HG03039 (cell line): ENCODE data around the gene PDSS1.
"Not testable (repeated sequence)": the region's sequence is repeated elsewhere in the genome, so short reads cannot be mapped to it uniquely, and the experiment has no call there.

ENCODE experiments used
- ATAC-seq: cut with Tn5 transposase; IDR thresholded peaks from one replicate; pipeline ENCODE4 v1.9.1; 2021; ENCODE audit warnings: mild to moderate bottlenecking, moderate library complexity; ENCODE audit not compliant: unreplicated experiment

The PDSS1 gene, protein sequence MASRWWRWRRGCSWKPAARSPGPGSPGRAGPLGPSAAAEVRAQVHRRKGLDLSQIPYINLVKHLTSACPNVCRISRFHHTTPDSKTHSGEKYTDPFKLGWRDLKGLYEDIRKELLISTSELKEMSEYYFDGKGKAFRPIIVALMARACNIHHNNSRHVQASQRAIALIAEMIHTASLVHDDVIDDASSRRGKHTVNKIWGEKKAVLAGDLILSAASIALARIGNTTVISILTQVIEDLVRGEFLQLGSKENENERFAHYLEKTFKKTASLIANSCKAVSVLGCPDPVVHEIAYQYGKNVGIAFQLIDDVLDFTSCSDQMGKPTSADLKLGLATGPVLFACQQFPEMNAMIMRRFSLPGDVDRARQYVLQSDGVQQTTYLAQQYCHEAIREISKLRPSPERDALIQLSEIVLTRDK

DNA sequence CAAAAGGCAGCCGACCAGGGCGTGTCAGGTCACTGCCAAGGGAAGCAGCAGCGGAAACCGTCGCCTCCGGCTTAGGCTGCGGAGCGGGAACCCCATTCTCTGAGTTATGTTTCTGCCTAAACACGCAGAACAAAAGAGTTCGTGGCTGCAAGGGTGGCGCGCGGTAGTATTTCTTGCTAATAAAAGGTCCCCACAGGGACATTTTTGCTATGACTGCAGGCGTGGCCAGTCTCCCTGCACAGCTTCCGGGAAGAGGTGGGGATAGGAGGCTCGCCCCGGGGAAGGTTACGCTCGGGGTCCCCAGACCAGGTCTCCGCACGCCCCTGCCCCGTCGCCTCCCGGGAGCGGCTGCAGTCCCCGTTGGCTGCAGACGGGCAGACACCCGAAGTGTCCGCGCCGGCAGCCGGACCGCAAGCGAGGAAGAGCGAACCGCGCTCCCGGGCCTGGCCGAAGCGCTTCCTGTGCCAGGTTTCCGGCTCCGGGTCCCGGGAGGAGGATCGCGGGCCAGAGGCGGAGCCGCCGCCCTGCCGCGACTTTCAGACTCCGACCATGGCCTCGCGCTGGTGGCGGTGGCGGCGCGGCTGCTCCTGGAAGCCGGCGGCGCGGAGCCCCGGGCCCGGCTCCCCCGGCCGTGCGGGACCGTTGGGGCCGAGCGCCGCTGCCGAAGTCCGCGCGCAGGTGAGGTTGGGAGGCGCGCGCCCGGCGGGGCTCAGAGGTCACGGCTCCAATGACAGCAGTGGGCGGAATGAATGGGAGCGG, at the start of gene PDSS1:
TSS of gene PDSS1 (plus strand) at position 539 of the 759 bp plus-strand sequence. CDS start at position 550, 11 bp downstream.
- peak; percentile 80 for ATAC-seq

DNA sequence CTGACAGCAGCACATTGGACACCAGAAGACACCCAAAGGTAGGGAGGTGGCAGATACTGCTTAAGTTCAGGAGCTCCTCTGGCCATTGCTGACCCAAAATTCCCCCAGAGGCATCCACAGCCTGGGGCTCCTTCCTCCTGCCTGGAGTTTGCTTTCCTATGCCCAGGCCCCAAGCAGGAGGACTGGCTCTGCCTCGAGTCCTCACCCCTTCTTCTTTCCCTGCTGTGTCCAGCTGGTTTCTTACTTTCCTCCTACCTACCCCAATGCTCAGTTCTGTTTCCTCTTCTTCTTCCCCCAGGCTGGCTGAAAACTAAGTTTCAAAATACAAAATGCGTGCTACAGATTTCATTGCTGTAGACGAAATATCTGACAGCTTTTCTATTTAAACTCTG, 49.3 kb upstream of the PDSS1 start:
- not testable (repeated sequence) for ATAC-seq

DNA sequence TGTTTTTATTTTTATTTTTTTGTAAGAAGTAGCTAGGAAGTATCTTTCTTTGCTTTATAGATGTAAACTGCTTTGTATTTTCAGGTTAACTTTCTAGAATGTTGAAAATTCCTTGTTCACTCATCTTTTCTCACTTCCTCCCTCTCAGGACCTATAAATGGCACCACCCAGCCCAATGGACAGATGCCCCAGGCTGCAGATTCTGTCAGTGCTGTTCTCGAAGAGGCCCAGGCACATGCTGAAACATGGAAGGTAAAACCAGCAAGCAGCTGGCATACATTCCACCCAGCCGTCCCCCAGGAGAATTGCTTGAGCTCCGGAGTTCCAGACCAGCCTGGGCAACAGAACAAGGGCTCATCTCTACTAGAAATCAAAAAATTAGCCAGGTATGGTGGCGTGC, 47.1 kb upstream of the PDSS1 start:
- ATAC-seq, result no peak

DNA sequence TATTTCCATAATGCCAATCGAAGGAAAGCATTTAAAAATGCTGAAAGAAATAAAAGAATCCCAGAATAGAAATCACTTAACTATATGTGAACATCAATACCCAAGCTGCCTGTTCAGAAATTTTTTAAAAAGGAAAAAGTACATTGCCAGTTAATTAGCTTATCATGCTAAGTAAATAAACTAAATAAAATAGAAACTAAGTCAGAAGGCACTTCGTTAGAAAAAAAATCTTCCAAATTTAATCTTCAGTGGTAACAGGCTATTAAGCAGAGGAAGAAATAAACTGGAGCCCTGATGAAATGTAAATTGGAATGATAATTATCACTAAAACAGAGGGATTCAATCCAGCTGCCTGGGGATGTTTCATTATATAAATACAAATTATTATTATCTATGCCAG, 46.0 kb upstream of the PDSS1 start:
- ATAC-seq, result not testable (repeated sequence)

DNA sequence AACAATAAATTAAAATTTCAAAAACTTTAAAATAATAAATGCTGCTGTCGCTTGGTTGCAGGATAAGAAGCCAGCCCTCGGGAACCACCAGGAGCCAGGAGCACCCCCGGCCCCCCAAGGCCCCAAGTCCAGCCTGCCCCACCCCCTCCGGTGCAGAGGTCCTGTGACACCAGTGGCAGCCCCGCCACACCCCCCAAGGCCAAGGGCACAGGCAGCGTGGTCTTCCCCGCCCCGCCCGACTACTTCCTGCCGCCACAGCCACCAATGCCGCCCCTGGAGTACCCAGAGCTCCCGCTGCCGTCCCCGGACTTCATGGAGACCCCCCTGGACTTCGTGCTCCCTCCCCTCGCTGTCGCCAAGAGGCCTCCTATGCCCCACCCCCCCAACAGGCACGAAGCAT, 44.5 kb upstream of the PDSS1 start:
- ATAC-seq, result no peak

DNA sequence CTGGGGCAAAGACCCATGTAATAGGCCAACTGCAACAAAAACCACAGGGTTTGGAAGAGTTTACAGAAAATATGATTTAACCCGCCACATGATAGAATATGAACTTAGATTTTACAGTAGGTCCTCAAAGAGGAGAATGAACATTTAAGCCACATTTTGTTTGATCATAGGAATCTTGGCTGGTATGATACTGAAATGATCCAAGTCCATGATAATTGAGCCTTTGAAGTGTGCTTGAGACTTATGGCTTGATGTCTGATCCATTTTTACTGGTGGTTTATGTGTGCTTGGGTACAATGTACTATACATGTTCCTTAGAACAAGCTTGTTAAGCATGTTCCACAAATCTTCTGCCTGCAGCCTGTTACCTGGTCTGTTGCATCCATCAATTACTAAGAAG, 41.8 kb upstream of the PDSS1 start:
- no peak for ATAC-seq

DNA sequence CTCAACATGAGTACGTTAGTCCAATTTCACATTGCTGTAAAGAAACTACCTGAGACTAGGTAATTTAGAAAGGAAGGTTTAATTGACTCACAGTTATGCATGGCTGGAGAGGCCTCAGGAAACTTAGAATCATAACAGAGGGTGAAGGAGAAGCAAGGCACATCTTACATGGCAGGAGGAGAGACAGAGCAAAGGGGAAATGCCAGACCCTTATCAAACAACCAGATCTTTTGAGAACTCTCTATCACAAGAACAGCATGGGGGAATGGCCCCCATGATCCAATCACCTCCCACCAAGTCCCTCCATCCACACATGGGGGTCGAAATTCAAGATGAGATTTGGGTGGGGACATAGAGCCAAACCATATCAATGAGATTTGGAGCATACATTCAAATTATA, 34.6 kb upstream of the PDSS1 start:
- ATAC-seq, result no peak

DNA sequence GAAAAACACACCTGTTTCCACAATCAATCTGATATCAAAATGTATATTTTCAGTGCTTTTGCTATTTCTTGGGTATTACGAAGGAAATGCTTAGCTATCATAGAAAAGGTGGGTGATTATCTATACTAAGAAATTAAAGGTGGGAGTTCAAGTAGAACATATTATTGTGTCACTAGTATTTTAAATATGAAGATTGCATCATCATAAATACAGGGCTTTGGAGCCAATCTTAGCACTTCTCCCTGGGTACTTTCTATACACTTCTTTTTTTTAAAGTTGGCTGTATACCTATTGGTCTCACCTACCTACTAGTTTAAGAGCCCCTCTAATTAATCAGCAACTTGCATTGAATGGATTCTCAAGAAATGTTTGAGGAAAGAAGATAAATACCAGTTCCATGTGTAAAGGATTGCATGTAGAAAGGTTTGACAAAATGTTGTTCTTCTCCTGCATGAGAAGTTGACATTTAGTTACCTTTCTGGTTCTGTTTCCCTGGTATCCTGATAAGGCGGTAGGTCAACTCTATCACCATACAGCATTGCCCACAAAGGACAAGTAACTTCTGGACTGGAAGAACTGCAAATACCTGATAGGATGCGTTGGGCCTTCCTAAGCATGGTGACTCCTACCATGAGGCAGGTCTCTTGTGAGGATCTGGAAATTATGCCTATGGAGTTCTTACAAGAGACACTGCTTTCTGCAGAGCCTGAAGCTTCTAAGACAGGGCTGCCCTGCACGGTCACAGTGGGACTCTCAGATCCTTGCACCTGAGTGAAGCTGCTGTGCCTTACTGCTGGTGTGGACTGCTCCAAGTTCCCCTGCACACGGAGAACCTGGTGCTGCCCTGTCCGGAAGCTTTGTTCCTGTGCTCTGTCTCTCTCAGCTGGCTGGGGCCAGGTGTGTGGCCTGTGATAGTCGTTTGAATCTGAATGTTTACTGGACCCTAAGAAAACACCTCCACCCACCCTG, 32.1 kb upstream of the PDSS1 start:
- ATAC-seq, result no peak

DNA sequence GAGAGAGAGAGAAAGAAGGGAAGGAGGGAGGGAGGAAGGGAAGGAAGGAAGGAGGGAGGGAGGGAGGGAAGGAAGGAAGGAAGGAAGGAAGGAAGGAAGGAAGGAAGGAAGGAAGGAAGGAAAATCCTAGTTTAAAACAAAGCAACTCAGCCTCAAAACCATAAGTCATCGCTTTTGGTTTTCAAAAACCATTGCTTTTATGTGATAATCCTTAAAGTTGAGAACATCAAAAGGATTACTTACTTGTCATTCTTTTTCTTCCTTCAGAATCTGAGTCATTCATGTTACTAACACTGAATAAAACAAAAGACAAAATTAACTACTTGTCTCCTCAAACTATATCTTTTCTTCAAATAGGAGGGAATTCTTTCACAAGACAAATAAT, 21.6 kb upstream of the PDSS1 start:
- ATAC-seq, result no peak

DNA sequence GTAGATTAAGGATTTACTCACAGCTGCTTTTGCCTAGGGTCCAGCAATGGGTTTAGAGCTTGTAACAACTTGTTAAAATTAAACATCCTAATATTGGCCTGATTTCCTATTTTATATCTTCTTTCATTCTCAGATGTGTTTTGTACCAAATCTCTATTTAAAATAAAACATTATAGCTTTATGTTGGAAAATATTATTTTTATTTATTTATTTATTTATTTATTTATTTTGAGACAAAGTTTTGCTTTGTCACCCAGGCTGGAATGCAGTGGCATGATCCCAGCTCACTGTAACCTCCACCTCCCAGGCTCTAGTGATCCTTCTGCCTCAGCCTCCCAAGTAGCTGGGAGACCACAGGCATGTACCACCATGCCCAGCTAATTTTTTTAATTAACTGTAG, 17.9 kb upstream of the PDSS1 start:
- no peak for ATAC-seq

DNA sequence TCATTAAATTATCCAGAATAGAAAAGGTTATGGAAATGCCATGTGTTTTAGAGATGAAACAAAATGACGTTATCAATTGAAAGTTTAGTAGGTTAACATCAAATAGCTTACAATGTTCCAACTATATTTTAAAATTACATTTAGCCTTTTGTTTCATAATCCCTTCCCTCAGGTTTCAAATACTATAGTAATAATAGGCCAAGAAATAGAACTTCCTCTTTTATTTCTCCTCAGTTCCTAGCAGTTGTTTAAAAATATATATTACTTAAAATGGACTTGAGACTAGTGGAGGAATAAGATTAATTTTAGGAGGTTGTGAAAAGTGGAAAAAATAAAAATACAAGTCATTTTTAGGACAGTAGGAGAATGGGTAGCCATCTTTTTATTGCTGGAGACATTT, 16.4 kb upstream of the PDSS1 start:
- ATAC-seq, result no peak

DNA sequence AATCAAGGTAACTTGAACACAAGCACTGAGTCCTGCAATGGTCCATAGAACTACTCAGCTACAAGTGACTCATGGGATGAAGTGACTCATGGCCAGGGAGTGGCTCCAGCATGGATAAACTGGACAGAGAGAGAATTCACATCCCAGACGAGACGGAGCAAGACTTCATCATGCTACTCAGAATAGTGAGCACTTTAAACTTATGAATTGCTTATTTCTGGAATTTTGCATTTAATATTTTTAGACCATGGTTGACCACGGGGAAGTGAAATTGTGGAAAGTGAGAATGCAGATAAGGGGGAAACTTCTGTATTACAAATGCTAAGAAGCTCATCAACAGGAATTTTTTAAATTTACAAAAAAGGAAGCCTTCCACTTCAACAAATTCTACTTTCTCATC, 15.5 kb upstream of the PDSS1 start:
- not testable (repeated sequence) for ATAC-seq

DNA sequence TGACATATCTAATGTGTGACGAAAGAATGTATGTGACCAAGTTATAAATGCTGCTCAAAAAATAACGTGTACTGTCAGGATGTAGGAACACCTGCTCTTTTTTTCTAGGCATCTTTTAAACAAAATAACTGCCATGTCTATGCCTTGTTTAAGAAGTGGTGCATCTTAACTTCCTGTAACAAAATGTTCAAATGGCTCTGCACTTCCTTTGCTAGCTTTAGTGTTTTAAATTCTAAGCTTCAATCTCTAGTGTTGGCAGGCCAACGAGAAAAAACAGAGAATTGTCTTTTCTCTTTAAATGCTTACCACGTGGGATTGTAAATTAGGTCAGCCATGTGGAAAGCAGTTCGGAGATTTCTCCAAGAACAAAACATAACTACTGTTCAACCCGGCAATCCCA, 14.6 kb upstream of the PDSS1 start:
- ATAC-seq, result no peak

DNA sequence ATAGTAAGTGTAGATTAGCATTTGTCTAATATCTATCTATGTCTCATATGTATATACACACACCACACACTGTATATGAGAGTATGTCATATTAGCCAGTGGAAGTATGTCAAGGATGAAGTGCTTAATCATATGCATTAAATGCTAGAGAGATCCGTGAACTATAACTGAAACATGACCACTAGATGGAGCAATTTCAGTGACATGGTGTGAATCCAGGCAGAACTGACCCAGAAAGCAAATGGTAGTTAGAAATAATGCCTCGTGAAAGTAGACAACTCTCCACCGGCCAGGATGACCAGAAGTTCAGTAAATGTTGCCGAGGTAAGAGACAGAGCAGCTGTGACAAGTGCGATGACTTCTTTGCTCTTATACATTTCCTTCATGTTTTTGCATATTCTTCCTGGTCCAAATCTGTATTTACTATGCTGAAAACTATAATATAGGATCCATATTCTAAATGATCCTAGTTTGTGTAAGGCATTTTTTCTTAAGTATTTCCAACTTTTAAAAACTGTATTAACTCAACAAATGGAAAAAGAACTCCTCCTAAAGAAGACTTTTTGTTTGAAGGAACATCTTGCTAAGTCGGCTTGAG, 12.7 kb upstream of the PDSS1 start:
- peak; percentile 88 for ATAC-seq

DNA sequence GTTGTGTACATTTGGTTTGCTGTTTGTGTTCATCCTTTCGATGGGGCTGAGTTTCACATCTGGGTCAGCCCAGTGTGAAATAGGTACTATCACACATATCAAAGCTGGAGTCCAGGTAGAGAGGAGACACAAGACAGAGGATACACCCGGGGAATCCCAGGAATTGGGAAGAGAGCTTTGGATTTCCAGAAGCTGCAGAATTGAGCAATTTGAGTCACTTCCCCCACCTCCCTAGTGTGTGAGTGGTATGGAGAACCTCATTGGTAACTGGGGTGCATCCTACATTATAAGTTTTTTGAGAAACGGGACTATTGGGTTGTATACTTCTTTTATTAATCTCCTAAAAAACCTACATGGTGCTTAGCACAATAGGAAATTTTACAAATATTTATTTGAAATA, 12.1 kb upstream of the PDSS1 start:
- no peak for ATAC-seq

DNA sequence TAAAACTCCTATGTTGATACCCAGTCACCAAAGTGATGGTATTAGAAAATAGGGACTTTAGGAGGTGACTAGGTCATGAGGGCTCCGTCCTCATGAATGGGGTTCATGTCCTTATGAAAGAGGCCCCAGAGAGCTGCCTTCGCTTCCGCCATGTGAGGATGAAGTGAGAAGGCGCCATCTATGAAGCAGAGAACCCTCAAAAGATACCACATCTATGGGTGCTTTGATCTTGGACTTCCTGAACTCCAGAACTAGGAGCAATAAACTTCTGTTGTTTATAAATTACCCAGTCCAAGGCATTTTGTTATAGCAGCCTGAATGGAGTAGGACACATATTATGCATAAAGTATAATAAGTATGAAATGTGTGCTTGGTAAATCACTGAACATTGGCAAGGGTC, 8.1 kb upstream of the PDSS1 start:
- no peak for ATAC-seq

DNA sequence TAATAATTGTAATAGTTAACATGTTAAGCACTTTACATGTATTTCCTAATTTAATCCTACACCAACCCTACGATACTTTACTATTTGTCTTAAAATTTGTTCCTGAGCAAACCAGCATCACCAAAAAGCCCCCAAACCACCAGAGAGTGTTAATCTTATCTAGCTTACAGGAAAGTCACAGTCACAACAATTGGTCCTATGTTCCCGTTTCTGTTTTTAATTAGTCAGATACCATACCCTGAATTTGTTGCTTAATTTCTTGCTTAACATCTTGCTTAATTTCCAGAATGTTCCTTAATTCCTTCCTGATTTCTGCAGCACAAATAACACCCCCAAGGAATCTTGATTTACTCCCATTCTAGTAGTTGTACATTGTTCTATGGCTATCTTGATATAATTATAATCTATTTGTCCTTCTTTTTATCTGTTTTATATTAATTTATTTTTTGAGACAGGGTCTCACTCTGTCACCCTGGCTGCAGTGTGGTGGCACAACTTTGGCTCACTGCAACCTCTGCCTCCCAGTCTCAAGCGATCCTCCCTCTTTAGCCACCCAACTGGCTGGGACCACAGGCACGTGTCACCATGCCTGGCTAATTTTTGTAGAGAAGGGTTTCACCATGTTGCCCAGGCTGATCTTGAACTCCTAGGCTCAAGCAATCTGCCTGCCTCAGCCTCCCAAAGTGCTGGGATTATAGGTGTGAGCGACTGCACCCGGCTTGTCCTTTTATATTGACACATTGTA, 6.6 kb upstream of the PDSS1 start:
- no peak for ATAC-seq

DNA sequence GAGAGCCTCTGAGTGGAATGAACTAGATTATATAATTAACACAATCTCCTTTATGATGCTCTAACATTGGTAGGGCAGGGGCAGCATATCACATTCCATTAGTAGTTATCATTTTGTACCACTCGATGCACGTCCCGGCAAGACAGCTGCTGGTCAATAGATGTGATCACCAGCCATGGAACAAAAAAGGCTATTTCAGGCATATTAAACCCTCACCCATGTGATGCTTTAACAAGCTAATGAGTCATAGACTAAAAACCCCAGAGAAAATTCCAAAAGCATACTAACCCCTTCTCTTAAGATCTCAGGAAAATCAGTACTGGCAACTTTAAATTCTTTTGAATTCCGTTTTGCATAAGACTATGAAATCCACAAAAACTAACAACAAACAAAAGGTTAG, 3.0 kb upstream of the PDSS1 start:
- ATAC-seq, result not testable (repeated sequence)

DNA sequence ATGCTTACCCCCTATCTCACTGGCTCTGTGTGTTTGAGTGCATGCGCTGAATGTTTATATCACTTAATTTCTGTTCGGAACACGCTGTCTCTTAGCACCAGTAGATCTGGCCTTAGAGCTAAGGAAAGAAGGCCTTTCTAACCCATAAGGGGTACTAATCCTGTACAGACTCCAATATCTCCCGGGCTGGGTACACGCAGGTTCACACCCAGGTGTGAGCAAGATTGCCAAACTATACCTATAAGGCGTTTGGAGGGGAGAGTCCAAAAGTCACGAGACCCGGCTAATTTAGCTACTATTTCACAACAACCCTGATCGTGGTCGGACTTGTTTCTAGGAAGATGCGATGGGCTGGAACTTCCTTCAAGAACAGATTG, 727 bp upstream of the PDSS1 start:
- no peak for ATAC-seq

DNA sequence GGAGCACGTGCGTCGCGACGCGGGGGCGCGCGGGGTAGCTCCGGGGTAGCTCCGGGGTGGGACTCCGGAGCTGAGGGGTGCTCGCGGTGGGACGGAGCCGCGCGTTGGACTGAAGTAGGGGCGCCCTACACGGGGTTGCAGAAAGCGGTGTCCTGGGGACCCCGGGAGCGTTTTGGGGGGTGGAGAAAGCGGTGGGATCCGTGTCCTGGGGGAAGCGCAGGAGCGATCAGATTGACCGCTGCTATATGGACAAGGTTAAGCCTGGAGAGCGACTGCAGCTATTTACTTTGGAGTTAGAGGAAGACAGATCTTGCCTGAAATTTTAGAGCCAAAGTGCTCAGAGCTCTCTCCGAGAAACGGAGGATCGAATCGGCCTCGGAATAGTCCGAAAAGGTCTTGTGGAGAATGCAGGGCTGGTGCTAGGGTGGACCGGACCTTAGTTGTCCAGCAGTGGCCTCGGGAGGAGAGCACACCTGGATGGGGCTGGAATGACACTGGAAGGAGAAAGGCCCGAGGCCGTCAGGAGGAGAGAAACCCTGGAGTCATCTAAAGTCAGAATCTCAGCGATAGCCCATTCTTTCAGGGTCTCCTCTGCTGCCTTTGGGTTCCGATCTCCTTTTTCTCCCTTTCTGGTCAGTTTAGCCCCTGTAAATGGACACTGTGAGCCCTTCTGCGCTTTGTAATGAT, 564 bp downstream of the PDSS1 start:
- no peak for ATAC-seq
